Astrocyte (in vitro differentiated cells and primary cell): Measurements from ENCODE around the gene HEY2. TPM values are rescaled to one million over a fixed set of nuclear protein-coding genes. Genes with fewer than 3 reads are reported as not detected.

ENCODE experiments used
- DNase-seq: peaks from one replicate; pipeline ENCODE4 v3.0.0-alpha.2; 2010; ENCODE audit warnings: low read depth
- FAIRE-seq: peaks from 2 replicates; lab custom pipeline; 2011; peaks lifted over from hg19 to GRCh38; lab: Jason Lieb, UNC
- H2AFZ ChIP-seq: 2 replicates; pipeline ENCODE4 v1.6.0; 2012; ENCODE audit warnings: low read depth, low read length, inconsistent platforms
- H3K27ac ChIP-seq: 2 replicates; pipeline ENCODE4 v1.5.1; 2011; ENCODE audit warnings: low read depth, low read length, inconsistent platforms
- H3K27me3 ChIP-seq: 2 replicates; pipeline ENCODE4 v1.6.0; 2011; ENCODE audit warnings: low read length, inconsistent platforms; ENCODE audit not compliant: insufficient read depth
- H3K36me3 ChIP-seq: 2 replicates; pipeline ENCODE4 v1.5.1; 2011; ENCODE audit warnings: low read length, inconsistent platforms; ENCODE audit not compliant: insufficient read depth
- H3K4me1 ChIP-seq: 2 replicates; pipeline ENCODE4 v1.5.1; 2011; ENCODE audit warnings: low read length, inconsistent platforms; ENCODE audit not compliant: insufficient read depth
- H3K4me2 ChIP-seq: 2 replicates; pipeline ENCODE4 v1.6.0; 2012; ENCODE audit warnings: low read length, inconsistent platforms
- H3K4me3 ChIP-seq: 2 replicates; pipeline ENCODE4 v1.5.1; 2011; ENCODE audit warnings: low read depth, mild to moderate bottlenecking, low read length, inconsistent platforms; ENCODE audit not compliant: insufficient read depth
- H3K79me2 ChIP-seq: 2 replicates; pipeline ENCODE4 v1.6.0; 2012; ENCODE audit warnings: mild to moderate bottlenecking, low read length, inconsistent platforms; ENCODE audit not compliant: insufficient read depth
- H3K9ac ChIP-seq: 2 replicates; pipeline ENCODE4 v1.6.0; 2012; ENCODE audit warnings: mild to moderate bottlenecking, low read length, inconsistent platforms
- H3K9me3 ChIP-seq: 2 replicates; pipeline ENCODE4 v1.5.1; 2012; ENCODE audit warnings: low read depth, mild to moderate bottlenecking, low read length, inconsistent platforms; ENCODE audit not compliant: insufficient read depth
- H4K20me1 ChIP-seq: 2 replicates; pipeline ENCODE4 v1.6.0; 2012; ENCODE audit warnings: low read length, inconsistent platforms; ENCODE audit not compliant: insufficient read depth
- H3K27ac Mint-ChIP-seq: one replicate; pipeline ENCODE4 v1.8.0; 2021; ENCODE audit warnings: mild to moderate bottlenecking, mixed read lengths; ENCODE audit not compliant: unreplicated experiment
- H3K27me3 Mint-ChIP-seq: one replicate; pipeline ENCODE4 v1.8.0; 2021; ENCODE audit warnings: low read depth, mixed read lengths; ENCODE audit not compliant: unreplicated experiment
- H3K36me3 Mint-ChIP-seq: one replicate; pipeline ENCODE4 v1.8.0; 2021; ENCODE audit warnings: low read depth, mixed read lengths; ENCODE audit not compliant: unreplicated experiment
- H3K4me1 Mint-ChIP-seq: one replicate; pipeline ENCODE4 v1.8.0; 2021; ENCODE audit warnings: low read depth, mixed read lengths; ENCODE audit not compliant: unreplicated experiment
- H3K4me3 Mint-ChIP-seq: one replicate; pipeline ENCODE4 v1.8.0; 2021; ENCODE audit warnings: mild to moderate bottlenecking, moderate library complexity, mixed read lengths; ENCODE audit not compliant: unreplicated experiment
- H3K9me3 Mint-ChIP-seq: one replicate; pipeline ENCODE4 v1.8.0; 2021; ENCODE audit warnings: mild to moderate bottlenecking, mixed read lengths; ENCODE audit not compliant: unreplicated experiment
- EZH2 ChIP-seq: IDR thresholded peaks from 2 replicates; pipeline ENCODE4 v1.6.1; 2012; ENCODE audit warnings: mild to moderate bottlenecking, low read length, inconsistent platforms; ENCODE audit not compliant: insufficient read depth
- total RNA-seq: library from RNA; stranded (reverse); gene quantifications from 2 replicates; pipeline ENCODE4 v1.2.1, GENCODE V29; 2021
- TF ChIP-seq, protein P1 (sequence below): IDR thresholded peaks from 2 replicates; pipeline ENCODE4 v1.5.1; 2011; ENCODE audit warnings: low read depth, mild to moderate bottlenecking, inconsistent platforms, low read length, moderate library complexity; ENCODE audit not compliant: insufficient read depth

The HEY2 gene
- total RNA-seq, 1 donor from 2014 or later = 1.0 TPM

DNA sequence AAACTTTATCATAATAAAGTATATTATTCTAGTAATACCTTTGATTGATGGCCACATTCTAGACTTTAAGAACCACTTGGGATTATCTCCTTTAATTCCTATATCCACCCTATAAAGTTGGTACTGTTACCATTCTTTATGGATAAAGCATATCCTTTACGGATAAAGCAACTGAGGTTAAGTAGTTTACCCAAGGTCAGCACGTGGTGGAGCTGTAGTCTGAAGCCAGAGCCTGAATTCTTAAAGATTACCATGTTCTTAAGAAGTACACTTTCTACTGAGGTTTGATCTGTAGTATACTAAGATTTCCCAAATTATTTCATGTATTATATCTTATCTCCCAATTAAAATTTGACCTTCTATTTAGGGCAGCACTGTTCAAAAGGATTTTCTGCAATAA lies 38.4 kb downstream of the HEY2 start:
- Histone ChIP-seq H4K20me1 (no peaks in the 10 kb centered on the region), H3K27me3 (no peaks in the 10 kb centered on the region), H3K4me2 (no peak overlapping the region), H3K9me3 (no peaks in the 10 kb centered on the region), H3K4me3 (no peak overlapping the region), H3K27ac (no peak overlapping the region), H3K79me2 (peaks cover 2% of the 10 kb centered on the region), H3K9ac (no peak overlapping the region), H2AFZ (no peak overlapping the region), H3K4me1 (peaks cover 13% of the 10 kb centered on the region), H3K36me3 (no peaks in the 10 kb centered on the region)
- FAIRE-seq = no peak
- Mint-ChIP-seq H3K36me3 (peaks cover 2% of the 10 kb centered on the region), H3K27ac (no peak overlapping the region), H3K27me3 (no peaks in the 10 kb centered on the region), H3K4me3 (no peak overlapping the region), H3K4me1 (peaks cover 13% of the 10 kb centered on the region), H3K9me3 (no peaks in the 10 kb centered on the region)
- TF ChIP-seq EZH2 = no peak
- TF ChIP-seq, protein P1, sequence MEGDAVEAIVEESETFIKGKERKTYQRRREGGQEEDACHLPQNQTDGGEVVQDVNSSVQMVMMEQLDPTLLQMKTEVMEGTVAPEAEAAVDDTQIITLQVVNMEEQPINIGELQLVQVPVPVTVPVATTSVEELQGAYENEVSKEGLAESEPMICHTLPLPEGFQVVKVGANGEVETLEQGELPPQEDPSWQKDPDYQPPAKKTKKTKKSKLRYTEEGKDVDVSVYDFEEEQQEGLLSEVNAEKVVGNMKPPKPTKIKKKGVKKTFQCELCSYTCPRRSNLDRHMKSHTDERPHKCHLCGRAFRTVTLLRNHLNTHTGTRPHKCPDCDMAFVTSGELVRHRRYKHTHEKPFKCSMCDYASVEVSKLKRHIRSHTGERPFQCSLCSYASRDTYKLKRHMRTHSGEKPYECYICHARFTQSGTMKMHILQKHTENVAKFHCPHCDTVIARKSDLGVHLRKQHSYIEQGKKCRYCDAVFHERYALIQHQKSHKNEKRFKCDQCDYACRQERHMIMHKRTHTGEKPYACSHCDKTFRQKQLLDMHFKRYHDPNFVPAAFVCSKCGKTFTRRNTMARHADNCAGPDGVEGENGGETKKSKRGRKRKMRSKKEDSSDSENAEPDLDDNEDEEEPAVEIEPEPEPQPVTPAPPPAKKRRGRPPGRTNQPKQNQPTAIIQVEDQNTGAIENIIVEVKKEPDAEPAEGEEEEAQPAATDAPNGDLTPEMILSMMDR = peak; percentile 15
- DNase-seq = no peak

DNA sequence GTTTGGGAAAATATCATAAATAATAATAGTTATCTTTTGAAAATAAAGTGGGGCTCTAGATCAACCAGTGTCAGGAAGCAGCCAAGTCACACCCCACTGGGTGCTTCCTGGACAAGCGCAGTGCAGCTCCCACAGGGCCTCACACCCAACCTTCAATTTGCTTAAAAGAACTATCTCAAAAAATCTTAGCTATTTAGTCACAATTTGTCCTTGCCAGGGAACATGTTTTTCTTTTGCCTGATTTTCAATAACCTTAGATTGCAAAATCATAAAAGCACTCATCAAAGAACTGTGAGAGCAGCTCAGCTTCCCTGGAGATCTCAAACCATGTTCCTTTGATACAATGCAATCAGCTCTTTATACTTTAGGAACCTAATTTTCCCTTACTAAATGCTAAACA lies 39.7 kb downstream of the HEY2 start:
- FAIRE-seq = no peak
- H3K79me2 ChIP-seq = peaks cover 16% of the 10 kb centered on the region
- no peaks in the 10 kb centered on the region for H3K27me3 Mint-ChIP-seq

More for the DNA sequence above, 39.7 kb downstream of the HEY2 start:
- Histone ChIP-seq H3K27ac (no peak overlapping the region), H4K20me1 (no peaks in the 10 kb centered on the region), H3K4me2 (peak overlapping the region; percentile 94), H3K27me3 (no peaks in the 10 kb centered on the region), H2AFZ (no peak overlapping the region), H3K36me3 (no peaks in the 10 kb centered on the region), H3K9ac (peak overlapping the region; percentile 85), H3K4me1 (peaks cover 19% of the 10 kb centered on the region), H3K9me3 (no peaks in the 10 kb centered on the region), H3K4me3 (no peak overlapping the region)
- H3K9me3 Mint-ChIP-seq = no peaks in the 10 kb centered on the region
- H3K27ac Mint-ChIP-seq = peak overlapping the region; percentile 92
- peaks cover 13% of the 10 kb centered on the region for H3K4me1 Mint-ChIP-seq
- no peak for TF ChIP-seq EZH2
- TF ChIP-seq, protein P1 = no peak
- DNase-seq = no peak
- peak overlapping the region; percentile 88 for H3K4me3 Mint-ChIP-seq
- peaks cover 2% of the 10 kb centered on the region for H3K36me3 Mint-ChIP-seq
